Testis (tissue), 3 donors: ENCODE results near the gene CLEC4D. TPM values are rescaled to one million over a fixed set of nuclear protein-coding genes. Genes with fewer than 3 reads are reported as not detected.

Experiments used
- DNase-seq: peaks from one replicate; pipeline ENCODE4 v3.0.0-alpha.2; 2019
- H3K27ac ChIP-seq, 2 donors: fragments of 200-600 bp; sonication (generic); one replicate each; pipeline ENCODE4 v1.5.1; 2019
- H3K27me3 ChIP-seq: fragments of 200-600 bp; sonication (generic); one replicate; pipeline ENCODE4 v1.5.1; 2019
- H3K36me3 ChIP-seq: fragments of 200-600 bp; sonication (generic); one replicate; pipeline ENCODE4 v1.5.1; 2017; ENCODE audit warnings: low read depth; ENCODE audit errors: missing control alignments
- H3K4me1 ChIP-seq: fragments of 200-600 bp; sonication (generic); one replicate; pipeline ENCODE4 v1.5.1; 2019
- H3K4me3 ChIP-seq, 2 donors: fragments of 200-600 bp; sonication (generic); one replicate each; pipeline ENCODE4 v1.5.1; 2017 to 2019
- H3K9me3 ChIP-seq: fragments of 200-600 bp; sonication (generic); one replicate; pipeline ENCODE4 v1.5.1; 2017
- POLR2A ChIP-seq: fragments of 450-650 bp; IDR thresholded peaks from one replicate; pipeline ENCODE4 v1.6.1; 2017; ENCODE audit warnings: antibody characterized with exemption, mild to moderate bottlenecking, moderate library complexity
- intact Hi-C: fragments of 100-400 bp; cut with DNase I; formaldehyde crosslinking; loops from one replicate; pipeline ENCODE4 v1.15.1; 2023; ENCODE audit warnings: low total_unique reads
- polyA plus RNA-seq: library from polyadenylated mRNA; stranded (reverse); fragments of 350-450 nt; fragmentation: Illumina TruSeq; extraction: RNeasy Lipid Tissue Mini Kit (QIAGEN cat#74804); gene quantifications from one replicate; pipeline ENCODE4 v1.2.3, GENCODE V29; 2014; ENCODE audit warnings: low read depth, low replicate concordance; ENCODE audit not compliant: insufficient read depth
- small RNA-seq, 2 donors: library from RNA; depleted of rRNA; stranded (forward); fragments of <200 nt; gene quantifications; one replicate each; pipeline ENCODE3, GENCODE V24; 2016
- total RNA-seq, 2 donors: library from RNA; depleted of rRNA; stranded (reverse); fragments of >200 nt; gene quantifications; one replicate each; pipeline ENCODE4 v1.2.3, GENCODE V29; 2016
- TF ChIP-seq, protein P1 (sequence below), 3 experiments: fragments of 450-650 bp in 2 of 3; fragments of 200-600 bp in 1 of 3; sonication (generic) in 1 of 3; IDR thresholded peaks; one replicate each; pipeline ENCODE4 v1.5.1; 2016 to 2019; ENCODE audit warnings: antibody characterized with exemption in 3 of 3, mild to moderate bottlenecking in 2 of 3, moderate library complexity in 1 of 3

Gene CLEC4D
- total and polyA plus RNA-seq, 3 donors from 2014 or later = 0.31 TPM; not detected in 1

DNA sequence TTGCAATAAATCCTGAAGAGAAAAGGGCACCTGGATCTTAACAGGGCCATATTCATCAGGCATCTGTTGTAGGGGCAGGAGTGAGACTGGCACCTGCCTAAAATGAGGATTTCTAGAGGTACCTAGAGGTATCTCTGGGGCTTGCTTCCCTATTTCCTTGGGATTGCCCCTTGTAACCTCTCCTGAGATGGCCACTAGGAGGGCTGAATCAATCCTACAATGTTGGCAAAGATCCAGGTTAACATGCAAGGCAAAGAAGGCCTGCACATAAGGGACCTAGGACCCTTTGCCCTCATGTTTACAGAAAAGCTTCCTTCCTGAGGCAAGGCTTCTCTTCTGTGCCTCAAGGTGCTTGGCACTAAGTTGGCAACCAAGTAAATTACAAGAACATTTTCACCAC is 53.2 kb downstream of the CLEC4D start:
- H3K9me3 ChIP-seq = no peaks in the 10 kb centered on the region
- H3K36me3 ChIP-seq = no peaks in the 10 kb centered on the region
- H3K27ac ChIP-seq = no peak overlapping the region
- TF ChIP-seq, protein P1, sequence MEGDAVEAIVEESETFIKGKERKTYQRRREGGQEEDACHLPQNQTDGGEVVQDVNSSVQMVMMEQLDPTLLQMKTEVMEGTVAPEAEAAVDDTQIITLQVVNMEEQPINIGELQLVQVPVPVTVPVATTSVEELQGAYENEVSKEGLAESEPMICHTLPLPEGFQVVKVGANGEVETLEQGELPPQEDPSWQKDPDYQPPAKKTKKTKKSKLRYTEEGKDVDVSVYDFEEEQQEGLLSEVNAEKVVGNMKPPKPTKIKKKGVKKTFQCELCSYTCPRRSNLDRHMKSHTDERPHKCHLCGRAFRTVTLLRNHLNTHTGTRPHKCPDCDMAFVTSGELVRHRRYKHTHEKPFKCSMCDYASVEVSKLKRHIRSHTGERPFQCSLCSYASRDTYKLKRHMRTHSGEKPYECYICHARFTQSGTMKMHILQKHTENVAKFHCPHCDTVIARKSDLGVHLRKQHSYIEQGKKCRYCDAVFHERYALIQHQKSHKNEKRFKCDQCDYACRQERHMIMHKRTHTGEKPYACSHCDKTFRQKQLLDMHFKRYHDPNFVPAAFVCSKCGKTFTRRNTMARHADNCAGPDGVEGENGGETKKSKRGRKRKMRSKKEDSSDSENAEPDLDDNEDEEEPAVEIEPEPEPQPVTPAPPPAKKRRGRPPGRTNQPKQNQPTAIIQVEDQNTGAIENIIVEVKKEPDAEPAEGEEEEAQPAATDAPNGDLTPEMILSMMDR (IDR thresholded peaks at IDR 0.05) = no peak
- TF ChIP-seq POLR2A = no peak
- no peaks in the 10 kb centered on the region for H3K4me1 ChIP-seq
- intact Hi-C loops = no loop called here
- DNase-seq = no peak
- no peaks in the 10 kb centered on the region for H3K27me3 ChIP-seq
- no peak overlapping the region for H3K4me3 ChIP-seq

Small RNA genes within 50 kb of the gene (small RNA-seq; reads per million reads assigned to genes)
- gene RNU6-275P = 0 reads per million in 2 donors

Other genes with a start within 250 kb of the CLEC4D start
- not detected for gene CLEC6A, start 57.5 kb upstream of the CLEC4D start, total RNA-seq
- not detected for gene CLEC6A, start 57.5 kb upstream of the CLEC4D start, polyA plus RNA-seq
- 1 to 10 TPM; 2.0 to 3.2 TPM for gene CLEC4E, start 27.4 kb downstream of the CLEC4D start, total RNA-seq
- 0.98 TPM for gene CLEC4E, start 27.4 kb downstream of the CLEC4D start, polyA plus RNA-seq
- not detected for gene AICDA, start 99.4 kb downstream of the CLEC4D start, total RNA-seq
- 0.11 TPM for gene AICDA, start 99.4 kb downstream of the CLEC4D start, polyA plus RNA-seq
- 1 to 10 TPM; 3.8 to 5.9 TPM for gene MFAP5, start 149.3 kb downstream of the CLEC4D start, total RNA-seq
- gene MFAP5, start 149.3 kb downstream of the CLEC4D start, polyA plus RNA-seq = 41.1 TPM
- 100 to 1,000 TPM; 123 to 141 TPM for gene RIMKLB, start 184.5 kb downstream of the CLEC4D start, total RNA-seq
- gene RIMKLB, start 184.5 kb downstream of the CLEC4D start, polyA plus RNA-seq = 101 TPM